ENCODE results near the gene SYNCRIP. TPM values are rescaled to one million over a fixed set of nuclear protein-coding genes. Genes with fewer than 3 reads are reported as not detected.
"Not testable (repeated sequence)": the region's sequence is repeated elsewhere in the genome, so short reads cannot be mapped to it uniquely, and the experiment has no call there.

Gene SYNCRIP
- total RNA-seq, 6 experiments from 2014 or later: 122 to 139 (median 133) TPM

DNA sequence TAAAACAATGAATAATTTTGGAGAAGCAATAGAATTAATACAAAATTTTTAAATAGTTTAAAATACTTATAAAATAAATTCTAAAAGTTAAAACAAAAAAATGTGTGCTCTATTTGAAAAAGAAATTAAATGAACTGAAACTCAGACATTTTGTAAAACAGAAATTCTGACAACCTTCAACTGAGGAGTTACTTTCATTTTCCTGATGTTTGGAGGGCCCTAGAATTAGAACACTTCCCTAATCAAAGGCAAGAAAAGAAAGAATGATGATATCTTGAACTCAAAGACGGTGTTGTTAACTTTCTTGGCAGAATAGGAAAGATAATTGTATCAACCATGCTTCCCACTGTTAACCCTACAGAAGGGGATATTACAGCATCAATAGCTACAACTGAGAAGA, 77.0 kb downstream of the SYNCRIP start:
- TF ChIP-seq, protein P1, sequence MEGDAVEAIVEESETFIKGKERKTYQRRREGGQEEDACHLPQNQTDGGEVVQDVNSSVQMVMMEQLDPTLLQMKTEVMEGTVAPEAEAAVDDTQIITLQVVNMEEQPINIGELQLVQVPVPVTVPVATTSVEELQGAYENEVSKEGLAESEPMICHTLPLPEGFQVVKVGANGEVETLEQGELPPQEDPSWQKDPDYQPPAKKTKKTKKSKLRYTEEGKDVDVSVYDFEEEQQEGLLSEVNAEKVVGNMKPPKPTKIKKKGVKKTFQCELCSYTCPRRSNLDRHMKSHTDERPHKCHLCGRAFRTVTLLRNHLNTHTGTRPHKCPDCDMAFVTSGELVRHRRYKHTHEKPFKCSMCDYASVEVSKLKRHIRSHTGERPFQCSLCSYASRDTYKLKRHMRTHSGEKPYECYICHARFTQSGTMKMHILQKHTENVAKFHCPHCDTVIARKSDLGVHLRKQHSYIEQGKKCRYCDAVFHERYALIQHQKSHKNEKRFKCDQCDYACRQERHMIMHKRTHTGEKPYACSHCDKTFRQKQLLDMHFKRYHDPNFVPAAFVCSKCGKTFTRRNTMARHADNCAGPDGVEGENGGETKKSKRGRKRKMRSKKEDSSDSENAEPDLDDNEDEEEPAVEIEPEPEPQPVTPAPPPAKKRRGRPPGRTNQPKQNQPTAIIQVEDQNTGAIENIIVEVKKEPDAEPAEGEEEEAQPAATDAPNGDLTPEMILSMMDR (IDR thresholded peaks at IDR 0.05): no peak
- no peak for DNase-seq
- Mint-ChIP-seq H3K4me3 (no peak overlapping the region), H3K9me3 (no peaks in the 10 kb centered on the region), H3K36me3 (ENCODE audit: low read depth) (peaks cover 31% of the 10 kb centered on the region), H3K27ac (no peak overlapping the region), H3K27me3 (ENCODE audit: insufficient read depth) (no peaks in the 10 kb centered on the region), H3K4me1 (ENCODE audit: low read depth) (peaks cover 35% of the 10 kb centered on the region)

DNA sequence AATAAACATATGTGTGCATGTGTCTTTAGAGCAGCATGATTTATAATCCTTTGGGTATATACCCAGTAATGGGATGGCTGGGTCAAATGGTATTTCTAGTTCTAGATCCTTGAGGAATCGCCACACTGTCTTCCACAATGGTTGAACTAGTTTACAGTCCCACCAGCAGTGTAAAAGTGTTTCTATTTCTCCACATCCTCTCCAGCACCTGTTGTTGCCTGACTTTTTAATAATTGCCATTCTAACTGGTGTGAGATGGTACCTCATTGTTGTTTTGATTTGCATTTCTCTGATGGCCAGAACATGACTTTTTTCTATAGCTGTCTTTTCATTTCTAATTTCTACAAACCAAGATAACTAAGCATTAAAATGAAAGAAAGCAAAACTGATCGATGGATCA, 78.5 kb downstream of the SYNCRIP start:
- not testable (repeated sequence) for H3K27ac Mint-ChIP-seq; DNase-seq; H3K27me3 Mint-ChIP-seq (ENCODE audit: insufficient read depth); H3K4me3 Mint-ChIP-seq; H3K9me3 Mint-ChIP-seq
- peaks cover 25% of the 10 kb centered on the region for H3K4me1 Mint-ChIP-seq (ENCODE audit: low read depth)
- peaks cover 29% of the 10 kb centered on the region for H3K36me3 Mint-ChIP-seq (ENCODE audit: low read depth)

Other genes with a start within 250 kb of the SYNCRIP start
- 100 to 1,000 TPM; 263 to 375 (median 316) TPM for gene NT5E, start 192.8 kb downstream of the SYNCRIP start, total RNA-seq (2021; fragmentation: NEBNext Ultra II Directional; extraction: Animal tissue kit (Norgen Biotek cat#: 25700))
- gene SNX14, start 49.0 kb downstream of the SYNCRIP start, total RNA-seq (2021; fragmentation: NEBNext Ultra II Directional; extraction: Animal tissue kit (Norgen Biotek cat#: 25700)): 10 to 100 TPM; 60.9 to 69.3 (median 65.3) TPM